ENCODE measurements around the gene EPHB3. TPM values are rescaled to one million over a fixed set of nuclear protein-coding genes. Genes with fewer than 3 reads are reported as not detected.

Gene EPHB3
- total and polyA plus RNA-seq, 2 of the 4 experiments (the other 2 are of a cell fraction) = 0.72 to 2.9 TPM

DNA sequence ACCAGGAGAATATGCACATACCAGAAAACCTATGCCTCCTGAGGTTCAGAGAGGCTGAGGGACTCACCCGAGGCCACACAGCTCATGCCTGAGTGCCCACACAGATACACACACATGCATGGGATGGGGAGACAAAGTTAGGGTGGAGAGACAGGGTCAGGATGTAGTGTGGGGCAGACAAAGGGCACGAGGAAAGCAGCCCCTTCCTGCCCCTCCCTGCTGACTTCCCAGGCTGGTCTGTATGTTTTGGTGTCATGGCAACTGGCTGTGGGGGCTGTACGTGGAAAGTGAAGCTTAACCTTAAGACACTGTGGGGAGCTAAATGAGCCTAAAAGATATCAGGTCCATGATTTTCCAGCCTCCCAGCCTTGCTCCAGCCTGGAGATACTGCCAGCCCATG lies 57.8 kb downstream of the EPHB3 start:
- H3K9me1 ChIP-seq (ENCODE audit: insufficient read depth, low read length) = no peaks in the 10 kb centered on the region
- no CpG with 5 or more reads among the region's 3 CpGs for WGBS, 2 experiments (ENCODE audit: extremely low coverage in 2 of 2, insufficient read length in 1 of 2)
- no peak overlapping the region for H2AK9ac ChIP-seq (replicated peaks; ENCODE audit: low read depth, low read length, poor library complexity)
- POLR2A ChIA-PET (ENCODE audit: unreplicated experiment) = no interaction called here
- H2BK20ac ChIP-seq (ENCODE audit: low read depth, low read length) = no peak overlapping the region
- no peak overlapping the region for H3K4ac ChIP-seq (ENCODE audit: low read depth, low read length)
- no peak overlapping the region for H3K9ac ChIP-seq (ENCODE audit: low read depth, low read length)
- in situ Hi-C loops (cut with MboI; ENCODE audit: low sequenced_read_pairs) (no loop called here), intact Hi-C loops (cut with micrococcal nuclease) (no loop called here), dilution Hi-C loops (cut with HindIII; ENCODE audit: low sequenced_read_pairs, unreplicated experiment) (no loop called here)
- BruUV-seq (replicated peaks) = no TSS peak
- DNase-seq = no peak
- H3K23ac ChIP-seq (ENCODE audit: low read depth, low read length) = no peak overlapping the region
- no peaks in the 10 kb centered on the region for H3K9me3 ChIP-seq (ENCODE audit: control insufficient read depth, insufficient read depth, low read length)
- H2AK5ac ChIP-seq (ENCODE audit: low read depth, low read length) = no peak overlapping the region
- no peak overlapping the region for H4K91ac ChIP-seq (ENCODE audit: insufficient read depth, low read depth, low read length)
- no peak overlapping the region for H2AFZ ChIP-seq (replicated peaks; ENCODE audit: low read length, poor library complexity)
- H4K20me1 ChIP-seq (ENCODE audit: insufficient read depth, low read length) = no peaks in the 10 kb centered on the region
- no peak overlapping the region for H3K27ac ChIP-seq (ENCODE audit: insufficient read depth, low read length)
- CTCF ChIA-PET = no interaction called here
- H2BK15ac ChIP-seq (ENCODE audit: low read depth, low read length) = no peak overlapping the region
- H3K14ac ChIP-seq (replicated peaks; ENCODE audit: low read depth, low read length) = no peak overlapping the region
- no peak overlapping the region for H3K18ac ChIP-seq (ENCODE audit: low read depth, low read length)
- H3K4me1 ChIP-seq (ENCODE audit: control insufficient read depth, insufficient read depth, low read length) = peaks cover 4% of the 10 kb centered on the region; the same call in 1 of the 2 replicates
- peaks cover 31% of the 10 kb centered on the region for H3K27me3 ChIP-seq (ENCODE audit: control insufficient read depth, insufficient read depth, low read length)
- no peak overlapping the region for H2BK120ac ChIP-seq (ENCODE audit: low read depth, low read length)
- H3K4me3 ChIP-seq (ENCODE audit: insufficient read depth, low read depth, low read length) = no peak overlapping the region
- no peak overlapping the region for H4K8ac ChIP-seq (ENCODE audit: low read depth in 2 of 2, low read length in 2 of 2)
- H4K5ac ChIP-seq (ENCODE audit: low read depth, low read length) = no peak overlapping the region
- no peaks in the 10 kb centered on the region for H3K36me3 ChIP-seq (ENCODE audit: control insufficient read depth, insufficient read depth, low read length)
- no peak overlapping the region for H3K56ac ChIP-seq (ENCODE audit: extremely low read depth, insufficient read depth, low read length)
- H3K79me1 ChIP-seq (ENCODE audit: low read depth in 1 of 2, low read length in 2 of 2) = no peaks in the 10 kb centered on the region
- no peak overlapping the region for H3K4me2 ChIP-seq (ENCODE audit: low read depth, low read length)
- no peak for TF ChIP-seq MAFK (IDR thresholded peaks at IDR 0.05; ENCODE audit: low read depth, low read length)
- TF ChIP-seq POLR2A (IDR thresholded peaks at IDR 0.05; ENCODE audit: low read depth, low read length) = no peak
- no peak for TF ChIP-seq FOS (IDR thresholded peaks at IDR 0.05; ENCODE audit: low read depth, low read length)
- no peak for TF ChIP-seq SMC3 (IDR thresholded peaks at IDR 0.05; ENCODE audit: low read depth, low read length)
- TF ChIP-seq RCOR1 (IDR thresholded peaks at IDR 0.05; ENCODE audit: insufficient replicate concordance, low read length) = no peak
- no peak for TF ChIP-seq MXI1 (IDR thresholded peaks at IDR 0.05; ENCODE audit: borderline replicate concordance, low read depth, low read length)
- TF ChIP-seq RAD21 (IDR thresholded peaks at IDR 0.05; ENCODE audit: low read length) = no peak
- TF ChIP-seq NFE2L2 (IDR thresholded peaks at IDR 0.05; ENCODE audit: low read depth, low read length) = no peak
- TF ChIP-seq, protein P1, sequence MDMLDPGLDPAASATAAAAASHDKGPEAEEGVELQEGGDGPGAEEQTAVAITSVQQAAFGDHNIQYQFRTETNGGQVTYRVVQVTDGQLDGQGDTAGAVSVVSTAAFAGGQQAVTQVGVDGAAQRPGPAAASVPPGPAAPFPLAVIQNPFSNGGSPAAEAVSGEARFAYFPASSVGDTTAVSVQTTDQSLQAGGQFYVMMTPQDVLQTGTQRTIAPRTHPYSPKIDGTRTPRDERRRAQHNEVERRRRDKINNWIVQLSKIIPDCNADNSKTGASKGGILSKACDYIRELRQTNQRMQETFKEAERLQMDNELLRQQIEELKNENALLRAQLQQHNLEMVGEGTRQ (IDR thresholded peaks at IDR 0.05; ENCODE audit: low read depth, low read length) = no peak
- no peak for TF ChIP-seq CHD1 (IDR thresholded peaks at IDR 0.05; ENCODE audit: low read depth, low read length)
- TF ChIP-seq CEBPB (IDR thresholded peaks at IDR 0.05; ENCODE audit: low read depth, low read length) = no peak
- TF ChIP-seq, protein P2, sequence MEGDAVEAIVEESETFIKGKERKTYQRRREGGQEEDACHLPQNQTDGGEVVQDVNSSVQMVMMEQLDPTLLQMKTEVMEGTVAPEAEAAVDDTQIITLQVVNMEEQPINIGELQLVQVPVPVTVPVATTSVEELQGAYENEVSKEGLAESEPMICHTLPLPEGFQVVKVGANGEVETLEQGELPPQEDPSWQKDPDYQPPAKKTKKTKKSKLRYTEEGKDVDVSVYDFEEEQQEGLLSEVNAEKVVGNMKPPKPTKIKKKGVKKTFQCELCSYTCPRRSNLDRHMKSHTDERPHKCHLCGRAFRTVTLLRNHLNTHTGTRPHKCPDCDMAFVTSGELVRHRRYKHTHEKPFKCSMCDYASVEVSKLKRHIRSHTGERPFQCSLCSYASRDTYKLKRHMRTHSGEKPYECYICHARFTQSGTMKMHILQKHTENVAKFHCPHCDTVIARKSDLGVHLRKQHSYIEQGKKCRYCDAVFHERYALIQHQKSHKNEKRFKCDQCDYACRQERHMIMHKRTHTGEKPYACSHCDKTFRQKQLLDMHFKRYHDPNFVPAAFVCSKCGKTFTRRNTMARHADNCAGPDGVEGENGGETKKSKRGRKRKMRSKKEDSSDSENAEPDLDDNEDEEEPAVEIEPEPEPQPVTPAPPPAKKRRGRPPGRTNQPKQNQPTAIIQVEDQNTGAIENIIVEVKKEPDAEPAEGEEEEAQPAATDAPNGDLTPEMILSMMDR (conservative IDR thresholded peaks at IDR 0.05; ENCODE audit: low read depth, low read length) = no peak
- no peak for ATAC-seq (ENCODE audit: low read depth)
- H2BK5ac ChIP-seq (ENCODE audit: low read depth, low read length, poor library complexity, severe bottlenecking) = no peak overlapping the region
